ENCODE results near the gene CAPZB. TPM values are rescaled to one million over a fixed set of nuclear protein-coding genes. Genes with fewer than 3 reads are reported as not detected.

CAPZB gene
- total RNA-seq, 1 experiment from 2014 or later: 201 TPM

DNA sequence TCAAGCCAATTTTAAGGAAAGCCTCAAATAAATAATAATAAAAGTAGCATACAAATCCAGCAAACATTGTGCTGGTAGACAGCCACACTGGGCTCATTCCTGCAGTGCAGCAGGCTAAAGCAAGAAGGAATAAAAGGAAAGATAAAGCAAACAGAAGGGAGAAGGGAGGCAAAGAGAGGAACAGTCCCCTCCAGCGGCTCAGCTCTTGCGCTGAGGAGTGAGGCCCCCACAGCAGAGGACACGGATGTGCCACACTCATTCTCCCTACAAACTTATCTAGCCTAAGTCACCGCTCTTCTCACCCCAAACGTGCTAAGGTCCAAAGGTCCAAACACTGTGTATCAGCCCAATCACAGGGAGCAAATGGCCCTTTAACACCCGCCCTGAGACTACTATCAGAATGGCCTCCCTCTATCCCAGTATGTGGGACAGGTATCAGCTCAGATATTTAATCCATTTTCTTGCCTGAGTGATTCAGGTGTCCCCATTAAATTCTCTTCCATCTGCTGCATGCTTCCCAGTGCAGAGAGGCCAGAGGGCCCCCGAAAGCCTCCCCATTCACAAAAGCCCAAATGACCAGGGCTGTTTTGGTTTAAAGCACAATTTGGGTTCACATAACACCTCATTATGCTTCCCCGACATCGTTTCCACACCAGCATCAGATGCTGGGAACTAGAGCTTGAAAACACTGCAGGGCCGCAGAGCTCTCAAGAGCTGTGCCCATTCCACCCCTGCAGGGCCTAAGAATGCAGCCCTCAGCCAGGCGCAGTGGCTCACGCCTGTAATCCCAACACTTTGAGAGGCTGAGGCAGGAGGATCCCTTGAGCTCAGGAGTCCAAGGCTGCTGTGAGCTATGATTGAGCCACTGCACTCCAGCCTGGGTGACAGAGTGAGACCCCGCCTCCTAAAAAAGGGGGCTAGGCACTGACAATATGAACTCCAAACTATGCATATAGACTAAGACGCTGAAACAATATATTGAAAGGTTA is 17.8 kb downstream of the CAPZB start:
- Histone ChIP-seq H3K27me3 (ENCODE audit: control insufficient read depth, insufficient read depth, low read length) (no peaks in the 10 kb centered on the region), H3K36me3 (replicated peaks; ENCODE audit: control insufficient read depth, insufficient read depth, low read length) (no peaks in the 10 kb centered on the region; the same call in 1 of the 2 replicates), H3K4me3 (ENCODE audit: insufficient read depth, low read depth, low read length) (no peak overlapping the region)
- DNase-seq: no peak

DNA sequence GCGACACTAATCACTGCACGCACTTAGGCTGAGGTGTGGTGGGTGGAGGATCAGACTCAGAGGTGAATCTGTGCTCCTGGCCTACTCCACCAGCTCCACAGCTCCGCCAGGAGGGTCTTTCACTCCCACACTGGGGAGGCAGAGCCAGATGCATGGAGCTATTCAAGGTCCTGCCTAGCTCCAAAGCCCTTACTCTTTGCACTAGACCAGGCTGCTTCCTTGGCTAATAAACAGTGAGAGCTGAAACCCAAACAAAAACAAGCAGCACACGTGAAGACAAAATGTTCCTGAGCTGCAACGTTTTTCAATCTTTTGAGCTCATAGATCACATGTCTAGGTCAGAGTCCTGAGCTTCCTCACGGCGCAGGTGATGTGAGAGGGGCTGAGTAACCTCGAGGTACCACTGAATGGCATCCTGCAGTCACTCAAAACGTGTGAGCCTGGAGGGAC is 19.2 kb downstream of the CAPZB start:
- no peaks in the 10 kb centered on the region; the same call in 1 of the 2 replicates for H3K36me3 ChIP-seq (replicated peaks; ENCODE audit: control insufficient read depth, insufficient read depth, low read length)
- H3K27me3 ChIP-seq (ENCODE audit: control insufficient read depth, insufficient read depth, low read length): no peaks in the 10 kb centered on the region
- DNase-seq: peak; percentile 35
- H3K4me3 ChIP-seq (ENCODE audit: insufficient read depth, low read depth, low read length): no peak overlapping the region

GRCh38 chr1:19465650-19466049 is 19.7 kb downstream of the CAPZB start:
- Histone ChIP-seq H3K27me3 (ENCODE audit: control insufficient read depth, insufficient read depth, low read length) (no peaks in the 10 kb centered on the region), H3K4me3 (ENCODE audit: insufficient read depth, low read depth, low read length) (no peak overlapping the region), H3K36me3 (replicated peaks; ENCODE audit: control insufficient read depth, insufficient read depth, low read length) (no peaks in the 10 kb centered on the region; the same call in none of the 2 replicates)
- DNase-seq: no peak

DNA sequence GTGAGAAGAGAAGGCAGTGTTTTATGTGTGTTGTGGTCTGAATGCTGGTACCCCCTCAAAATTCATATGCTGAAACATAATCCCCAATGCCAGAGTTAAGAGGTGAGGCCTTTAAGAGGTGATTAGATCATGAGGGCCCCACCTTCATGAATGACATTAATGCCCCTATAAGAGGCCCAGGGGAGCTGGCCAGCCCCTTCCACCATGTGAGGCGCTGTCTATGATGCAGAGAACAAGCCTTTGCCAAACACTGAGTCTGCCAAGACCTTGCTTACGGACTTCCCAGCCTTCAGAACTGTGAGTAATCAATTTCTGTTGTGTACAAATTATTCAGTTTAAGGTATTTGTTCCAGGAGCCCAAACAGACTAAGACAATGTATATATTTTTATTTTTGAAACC is 20.2 kb downstream of the CAPZB start:
- Histone ChIP-seq H3K4me3 (ENCODE audit: insufficient read depth, low read depth, low read length) (no peak overlapping the region), H3K27me3 (ENCODE audit: control insufficient read depth, insufficient read depth, low read length) (no peaks in the 10 kb centered on the region), H3K36me3 (replicated peaks; ENCODE audit: control insufficient read depth, insufficient read depth, low read length) (no peaks in the 10 kb centered on the region; the same call in none of the 2 replicates)
- DNase-seq: no peak

DNA sequence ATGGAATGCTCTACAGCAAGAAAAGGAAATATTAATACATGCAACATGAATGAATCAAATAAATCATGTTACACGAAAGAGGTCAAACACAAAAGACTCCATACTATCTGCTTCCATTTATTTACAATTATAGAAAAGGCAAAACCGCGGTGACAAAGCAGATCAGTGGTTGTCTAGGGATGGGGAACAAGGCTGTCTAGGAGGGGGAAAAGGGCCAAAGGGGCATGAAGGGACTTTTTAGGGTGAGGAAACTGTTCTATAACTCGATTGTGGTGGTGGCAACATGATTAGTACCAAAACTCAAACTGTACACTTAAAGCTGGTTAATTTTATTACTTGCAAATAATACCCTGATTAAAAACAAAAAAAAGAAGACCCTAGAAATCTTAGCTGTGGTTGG is 20.6 kb downstream of the CAPZB start:
- Histone ChIP-seq H3K27me3 (ENCODE audit: control insufficient read depth, insufficient read depth, low read length) (no peaks in the 10 kb centered on the region), H3K4me3 (ENCODE audit: insufficient read depth, low read depth, low read length) (no peak overlapping the region), H3K36me3 (replicated peaks; ENCODE audit: control insufficient read depth, insufficient read depth, low read length) (no peaks in the 10 kb centered on the region; the same call in none of the 2 replicates)
- DNase-seq: no peak

- H3K4me3 ChIP-seq (ENCODE audit: insufficient read depth, low read depth, low read length): no peak overlapping the region
Measured at GRCh38 chr1:19463504-19463803, 21.9 kb downstream of the CAPZB start.

GRCh38 chr1:19462781-19463503 is 22.4 kb downstream of the CAPZB start:
- Histone ChIP-seq H3K4me3 (ENCODE audit: insufficient read depth, low read depth, low read length) (no peak overlapping the region), H3K27me3 (ENCODE audit: control insufficient read depth, insufficient read depth, low read length) (no peaks in the 10 kb centered on the region), H3K36me3 (replicated peaks; ENCODE audit: control insufficient read depth, insufficient read depth, low read length) (no peaks in the 10 kb centered on the region; the same call in none of the 2 replicates)
- peak; percentile 28 for DNase-seq

More at GRCh38 chr1:19463504-19463803, 21.9 kb downstream of the CAPZB start:
- no peaks in the 10 kb centered on the region for H3K27me3 ChIP-seq (ENCODE audit: control insufficient read depth, insufficient read depth, low read length)
- H3K36me3 ChIP-seq (replicated peaks; ENCODE audit: control insufficient read depth, insufficient read depth, low read length): no peaks in the 10 kb centered on the region; the same call in none of the 2 replicates
- DNase-seq: no peak

- peak; percentile 73 for DNase-seq
- no peak overlapping the region for H3K4me3 ChIP-seq (ENCODE audit: insufficient read depth, low read depth, low read length)
- H3K27me3 ChIP-seq (ENCODE audit: control insufficient read depth, insufficient read depth, low read length): no peaks in the 10 kb centered on the region
- H3K36me3 ChIP-seq (replicated peaks; ENCODE audit: control insufficient read depth, insufficient read depth, low read length): no peaks in the 10 kb centered on the region; the same call in none of the 2 replicates
Measured at GRCh38 chr1:19461220-19461554, 24.2 kb downstream of the CAPZB start.

DNA sequence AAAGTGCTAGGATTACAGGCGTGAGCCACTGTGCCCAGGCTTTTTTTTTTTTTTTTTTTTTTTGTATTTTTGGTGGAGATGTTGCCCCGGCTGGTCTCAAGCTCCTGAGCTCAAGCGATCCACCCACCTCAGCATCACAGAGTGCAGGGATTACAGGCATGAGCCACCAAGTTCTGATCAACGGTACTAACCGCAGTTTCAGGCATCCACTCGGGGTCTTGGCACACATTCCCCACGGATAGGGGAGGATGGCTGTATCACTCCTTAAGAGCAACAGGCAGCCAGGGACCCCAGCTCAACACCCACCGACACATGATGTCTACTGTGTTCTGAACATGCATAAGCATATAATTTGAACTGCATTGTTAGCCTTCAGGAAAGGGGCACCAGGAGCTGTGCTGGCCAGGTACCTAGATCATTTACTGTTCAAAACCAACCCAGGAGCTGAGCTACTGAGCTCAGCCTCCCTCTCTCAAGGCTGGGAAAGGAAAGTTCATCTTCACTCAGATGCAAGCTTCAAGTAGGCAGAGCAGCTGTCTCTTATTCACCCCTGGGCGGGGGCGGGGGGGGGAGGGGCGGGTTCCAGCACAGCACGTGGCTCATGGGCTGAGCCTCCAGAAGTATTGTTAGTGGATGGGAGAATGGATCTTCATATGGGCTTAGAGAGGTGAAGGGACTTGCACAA is 24.7 kb downstream of the CAPZB start:
- no peak overlapping the region for H3K4me3 ChIP-seq (ENCODE audit: insufficient read depth, low read depth, low read length)
- H3K36me3 ChIP-seq (replicated peaks; ENCODE audit: control insufficient read depth, insufficient read depth, low read length): no peaks in the 10 kb centered on the region; the same call in none of the 2 replicates
- peak; percentile 57 for DNase-seq
- no peaks in the 10 kb centered on the region for H3K27me3 ChIP-seq (ENCODE audit: control insufficient read depth, insufficient read depth, low read length)

- Histone ChIP-seq H3K27me3 (ENCODE audit: control insufficient read depth, insufficient read depth, low read length) (no peaks in the 10 kb centered on the region), H3K36me3 (replicated peaks; ENCODE audit: control insufficient read depth, insufficient read depth, low read length) (no peaks in the 10 kb centered on the region; the same call in none of the 2 replicates), H3K4me3 (ENCODE audit: insufficient read depth, low read depth, low read length) (no peak overlapping the region)
- no peak for DNase-seq
Measured at GRCh38 chr1:19458815-19459417, 26.4 kb downstream of the CAPZB start.

GRCh38 chr1:19457607-19458006 is 27.7 kb downstream of the CAPZB start:
- H3K36me3 ChIP-seq (replicated peaks; ENCODE audit: control insufficient read depth, insufficient read depth, low read length): no peaks in the 10 kb centered on the region; the same call in none of the 2 replicates
- DNase-seq: no peak
- H3K4me3 ChIP-seq (ENCODE audit: insufficient read depth, low read depth, low read length): no peak overlapping the region
- H3K27me3 ChIP-seq (ENCODE audit: control insufficient read depth, insufficient read depth, low read length): no peaks in the 10 kb centered on the region

DNA sequence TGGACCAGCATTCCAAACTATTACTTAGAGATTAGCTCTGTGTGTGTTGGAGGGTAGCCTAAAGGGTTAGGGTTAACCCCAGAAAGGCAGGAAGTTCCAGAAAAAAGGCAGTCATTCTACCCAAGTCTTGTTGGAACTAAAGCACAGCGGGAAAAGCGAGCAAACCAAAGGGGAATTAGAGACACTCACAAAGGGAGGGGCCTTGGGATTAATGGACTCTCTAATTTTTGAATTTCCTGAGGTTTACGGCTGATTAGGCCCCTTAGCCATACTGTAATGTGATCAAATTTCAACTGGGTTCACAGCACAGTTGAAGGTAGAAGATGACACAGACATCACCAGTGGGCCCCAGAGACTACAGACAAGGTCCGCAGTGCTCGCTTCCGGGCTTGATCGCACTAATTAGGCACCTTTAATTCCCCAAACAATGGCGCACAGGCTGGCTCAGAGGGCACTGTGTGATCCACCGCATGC is 28.3 kb downstream of the CAPZB start:
- Histone ChIP-seq H3K27me3 (ENCODE audit: control insufficient read depth, insufficient read depth, low read length) (no peaks in the 10 kb centered on the region), H3K4me3 (ENCODE audit: insufficient read depth, low read depth, low read length) (no peak overlapping the region), H3K36me3 (replicated peaks; ENCODE audit: control insufficient read depth, insufficient read depth, low read length) (no peaks in the 10 kb centered on the region; the same call in none of the 2 replicates)
- peak; percentile 59 for DNase-seq

DNA sequence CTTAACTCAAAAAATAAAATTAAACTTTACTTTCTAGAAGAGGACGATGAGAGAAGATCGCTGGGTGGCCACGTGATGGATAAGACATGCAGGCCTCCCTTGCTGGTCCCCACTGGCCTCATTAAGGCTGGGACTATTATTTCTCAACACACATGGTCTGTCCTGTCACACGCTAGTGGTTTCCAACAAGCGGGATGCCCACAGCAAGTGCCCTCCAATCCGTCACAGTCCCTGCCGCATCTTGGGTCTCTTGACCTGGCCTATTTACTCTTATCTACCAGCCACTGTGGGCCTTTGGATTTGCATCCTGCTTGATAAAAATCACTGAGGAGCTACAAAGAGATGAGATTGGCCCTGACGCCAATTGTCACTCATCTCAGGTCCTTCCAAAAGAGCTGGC is 30.0 kb downstream of the CAPZB start:
- DNase-seq: no peak
- no peaks in the 10 kb centered on the region for H3K27me3 ChIP-seq (ENCODE audit: control insufficient read depth, insufficient read depth, low read length)
- no peaks in the 10 kb centered on the region for H3K36me3 ChIP-seq (replicated peaks; ENCODE audit: control insufficient read depth, insufficient read depth, low read length)
- H3K4me3 ChIP-seq (ENCODE audit: insufficient read depth, low read depth, low read length): no peak overlapping the region
